ENCODE measurements around the gene CSF1R. TPM values are rescaled to one million over a fixed set of nuclear protein-coding genes. Genes with fewer than 3 reads are reported as not detected.

CSF1R gene
- polyA plus RNA-seq, 1 of the 3 experiments (the other 2 are of a cell fraction): 0.25 TPM

GRCh38 chr5:150016537-150016936 is 69.8 kb downstream of the CSF1R start:
- Histone ChIP-seq H3K27ac (ENCODE audit: low read depth in 2 of 2, low read length in 1 of 2) (peak overlapping the region in 1 of 2 experiments; percentile 85; a peak in 2 of 4 replicates), H2AFZ (ENCODE audit: low read depth) (no peak overlapping the region), H3K36me3 (replicated peaks in 1 of 2; ENCODE audit: control insufficient read depth in 1 of 2, insufficient read depth in 2 of 2, low read length in 1 of 2) (peaks cover 76 to 83% of the 10 kb centered on the region in 2 experiments), H3F3A (replicated peaks; ENCODE audit: insufficient read depth) (peaks cover 49% of the 10 kb centered on the region), H3K9me3 (peaks cover 13% of the 10 kb centered on the region; the same call in 1 of the 2 replicates), H3K4me2 (no peak overlapping the region), H3K4me3 (ENCODE audit: low read depth in 2 of 2, low read length in 1 of 2) (no peak overlapping the region), H3K9me2 (no peaks in the 10 kb centered on the region), H3K9ac (no peak overlapping the region), H4K20me1 (ENCODE audit: insufficient read depth) (0 out of 2 replicates have a peak, but pooled peaks cover 3% of the 10 kb centered on the region), H3K27me3 (ENCODE audit: insufficient read depth) (no peaks in the 10 kb centered on the region), H3K4me1 (ENCODE audit: control insufficient read depth in 1 of 2, insufficient read depth in 2 of 2, low read depth in 1 of 2, low read length in 1 of 2) (peaks cover 0 to 32% of the 10 kb centered on the region in 2 experiments; a peak in 2 of 4 replicates), H3K79me2 (ENCODE audit: insufficient read depth) (peaks cover 49% of the 10 kb centered on the region)
- POLR2A ChIA-PET: no interaction called here
- CTCF ChIA-PET: no interaction called here
- no peak for DNase-seq
- TF ChIP-seq TEAD4 (IDR thresholded peaks at IDR 0.05; ENCODE audit: borderline replicate concordance, insufficient read depth) (no peak), MXI1 (IDR thresholded peaks at IDR 0.05; ENCODE audit: low read depth, low read length) (no peak), MAX (IDR thresholded peaks at IDR 0.05; ENCODE audit: low read depth) (no peak), POLR2AphosphoS5 (IDR thresholded peaks at IDR 0.05; ENCODE audit: low read depth, low read length) (no peak), NRF1 (IDR thresholded peaks at IDR 0.05; ENCODE audit: low read depth, low read length) (no peak), EZH2phosphoT487 (IDR thresholded peaks at IDR 0.05; ENCODE audit: borderline replicate concordance, low read depth) (no peak), GABPA (IDR thresholded peaks at IDR 0.05; ENCODE audit: low read depth) (no peak)

- peaks cover 59% of the 10 kb centered on the region for H3K79me2 ChIP-seq (ENCODE audit: insufficient read depth)
- TF ChIP-seq TCF12 (IDR thresholded peaks at IDR 0.05) (no peak), JUND (IDR thresholded peaks at IDR 0.05) (no peak), SMC3 (IDR thresholded peaks at IDR 0.05; ENCODE audit: low read depth, low read length) (no peak), EZH2phosphoT487 (IDR thresholded peaks at IDR 0.05; ENCODE audit: borderline replicate concordance, low read depth) (no peak), CHD2 (IDR thresholded peaks at IDR 0.05; ENCODE audit: low read length, partially characterized antibody) (no peak), MEF2A (IDR thresholded peaks at IDR 0.05; ENCODE audit: borderline replicate concordance, low read depth) (no peak), USF1 (IDR thresholded peaks at IDR 0.05; ENCODE audit: borderline replicate concordance, low read depth) (no peak), MXI1 (IDR thresholded peaks at IDR 0.05; ENCODE audit: low read depth, low read length) (no peak), CTCF (IDR thresholded peaks at IDR 0.05) (no peak), RXRA (IDR thresholded peaks at IDR 0.05; ENCODE audit: borderline replicate concordance, low read depth) (no peak), SIN3A (IDR thresholded peaks at IDR 0.05; ENCODE audit: borderline replicate concordance, low read depth, low read length) (no peak), YY1 (IDR thresholded peaks at IDR 0.05; ENCODE audit: low read depth) (no peak), MAX (IDR thresholded peaks at IDR 0.05; ENCODE audit: low read depth) (no peak), FOSL2 (IDR thresholded peaks at IDR 0.05; ENCODE audit: borderline replicate concordance, low read depth) (no peak), ELF1 (IDR thresholded peaks at IDR 0.05) (no peak), NFIC (IDR thresholded peaks at IDR 0.05; ENCODE audit: borderline replicate concordance) (no peak), IRF3 (IDR thresholded peaks at IDR 0.05; ENCODE audit: low read depth, low read length) (no peak), PBX3 (IDR thresholded peaks at IDR 0.05) (no peak), FOXJ3 (CRISPR knock-in tag; IDR thresholded peaks at IDR 0.05) (no peak)
- 0 out of 2 replicates have a peak, but pooled peaks cover 3% of the 10 kb centered on the region for H4K20me1 ChIP-seq (ENCODE audit: insufficient read depth)
- H3F3A ChIP-seq (replicated peaks; ENCODE audit: insufficient read depth): peaks cover 38% of the 10 kb centered on the region
- ChIA-PET POLR2A (no interaction called here), CTCF (interaction anchor here (0.7 to 1.4 kb wide), 2 partner anchors 10 to 154 kb away, joined by 3 read pairs; no protein-coding TSS in a partner anchor)
- peaks cover 13% of the 10 kb centered on the region; the same call in 1 of the 2 replicates for H3K9me3 ChIP-seq
- WGBS (ENCODE audit: low lambda C conversion rate): 88% methylated on average over 3 of the region's 3 CpGs
- H3K4me3 ChIP-seq (ENCODE audit: low read depth in 2 of 2, low read length in 1 of 2): no peak overlapping the region
- peaks cover 0 to 20% of the 10 kb centered on the region in 2 experiments; a peak in 2 of 4 replicates for H3K4me1 ChIP-seq (ENCODE audit: control insufficient read depth in 1 of 2, insufficient read depth in 2 of 2, low read depth in 1 of 2, low read length in 1 of 2)
- no peak for DNase-seq
- H3K4me2 ChIP-seq: no peak overlapping the region
- H2AFZ ChIP-seq (ENCODE audit: low read depth): no peak overlapping the region
- no peaks in the 10 kb centered on the region for H3K9me2 ChIP-seq
- no peaks in the 10 kb centered on the region for H3K27me3 ChIP-seq (ENCODE audit: insufficient read depth)
- no peak overlapping the region for H3K27ac ChIP-seq (ENCODE audit: low read depth in 2 of 2, low read length in 1 of 2)
- peaks cover 83 to 88% of the 10 kb centered on the region in 2 experiments for H3K36me3 ChIP-seq (replicated peaks in 1 of 2; ENCODE audit: control insufficient read depth in 1 of 2, insufficient read depth in 2 of 2, low read length in 1 of 2)
- H3K9ac ChIP-seq: no peak overlapping the region
These were observed 70.9 kb downstream of the CSF1R start for GRCh38 chr5:150015415-150015814.
